Lower lobe of right lung (tissue), 2 donors: Measurements from ENCODE around the gene KCNJ1. TPM values are rescaled to one million over a fixed set of nuclear protein-coding genes. Genes with fewer than 3 reads are reported as not detected.
A peak's percentile ranks its signal among the peaks of the same experiment; 100 is the strongest.

Experiments
- ATAC-seq, 2 donors: fragments of 200-7000 bp; cut with Tn5 transposase; one replicate each; pipeline ENCODE4 v1.9.1; 2020 to 2022; ENCODE audit warnings: mild to moderate bottlenecking in 2 of 2, moderate library complexity in 2 of 2
- DNase-seq: peaks from one replicate; pipeline ENCODE4 v3.0.0-alpha.2; 2020
- H3K27ac ChIP-seq: fragments of 200-600 bp; one replicate; pipeline ENCODE4 v1.8.0; 2022
- H3K27me3 ChIP-seq: fragments of 200-600 bp; one replicate; pipeline ENCODE4 v1.8.0; 2022; ENCODE audit warnings: low read depth
- H3K36me3 ChIP-seq: fragments of 200-600 bp; one replicate; pipeline ENCODE4 v1.8.0; 2022; ENCODE audit warnings: mild to moderate bottlenecking
- H3K4me1 ChIP-seq: fragments of 200-600 bp; one replicate; pipeline ENCODE4 v1.8.0; 2022
- H3K4me3 ChIP-seq: fragments of 200-600 bp; one replicate; pipeline ENCODE4 v1.8.0; 2022; ENCODE audit warnings: mild to moderate bottlenecking
- H3K9me3 ChIP-seq: fragments of 200-600 bp; one replicate; pipeline ENCODE4 v1.8.0; 2022
- CTCF ChIP-seq: fragments of 200-600 bp; IDR thresholded peaks from one replicate; pipeline ENCODE4 v1.8.0; 2022; ENCODE audit warnings: antibody characterized with exemption, mild to moderate bottlenecking
- intact Hi-C: fragments of 100-400 bp; cut with DNase I; formaldehyde crosslinking; loops from one replicate; pipeline ENCODE4 v1.11.0; 2022
- total RNA-seq: library from RNA; stranded (reverse); fragmentation: NEBNext Ultra II Directional; extraction: Animal tissue kit (Norgen Biotek cat#: 25700); gene quantifications from one replicate; pipeline ENCODE4 v1.2.1, GENCODE V29; 2021
- donor health status: DM: no; HTN: yes; CAD: no; lungs with severe emphysema.

KCNJ1 gene
- total RNA-seq, 1 donor from 2014 or later = 0.18 TPM

GRCh38 chr11:128886406-128887124 lies 19.5 kb upstream of the KCNJ1 start:
- peaks cover 18% of the 10 kb centered on the region for H3K4me1 ChIP-seq
- H3K27me3 ChIP-seq = peaks cover 16% of the 10 kb centered on the region
- H3K9me3 ChIP-seq = no peaks in the 10 kb centered on the region
- no peak overlapping the region for H3K27ac ChIP-seq
- TF ChIP-seq CTCF = peak; percentile 33
- ATAC-seq (peak; percentile 50 to 58), DNase-seq (no peak)
- H3K36me3 ChIP-seq = no peaks in the 10 kb centered on the region
- no peak overlapping the region for H3K4me3 ChIP-seq
- intact Hi-C loops = loop anchor here (5.0 kb wide), 1 partner anchor 71 kb away; no protein-coding TSS in a partner anchor

- DNase-seq = no peak
- ATAC-seq = peak; percentile 78 to 91
- peaks cover 4% of the 10 kb centered on the region for H3K27me3 ChIP-seq
- no peaks in the 10 kb centered on the region for H3K36me3 ChIP-seq
- TF ChIP-seq CTCF = peak; percentile 85
- H3K9me3 ChIP-seq = no peaks in the 10 kb centered on the region
- intact Hi-C loops = loop anchor here (5.0 kb wide), 1 partner anchor 72 kb away; no protein-coding TSS in a partner anchor
- H3K4me1 ChIP-seq = peaks cover 4% of the 10 kb centered on the region
- H3K27ac ChIP-seq = no peak overlapping the region
- no peak overlapping the region for H3K4me3 ChIP-seq
Observed at GRCh38 chr11:128884703-128885338, 17.7 kb upstream of the KCNJ1 start.

GRCh38 chr11:128884054-128884453 lies 17.0 kb upstream of the KCNJ1 start:
- Histone ChIP-seq H3K9me3 (no peaks in the 10 kb centered on the region), H3K27ac (no peak overlapping the region), H3K4me1 (peaks cover 4% of the 10 kb centered on the region), H3K36me3 (no peaks in the 10 kb centered on the region), H3K27me3 (no peaks in the 10 kb centered on the region), H3K4me3 (no peak overlapping the region)
- DNase-seq = no peak
- intact Hi-C loops = no loop called here
- no peak for TF ChIP-seq CTCF
- ATAC-seq = no peak

GRCh38 chr11:128882451-128882850 lies 15.4 kb upstream of the KCNJ1 start:
- Histone ChIP-seq H3K9me3 (no peaks in the 10 kb centered on the region), H3K36me3 (no peaks in the 10 kb centered on the region), H3K4me3 (no peak overlapping the region), H3K27ac (no peak overlapping the region), H3K27me3 (no peaks in the 10 kb centered on the region), H3K4me1 (peaks cover 4% of the 10 kb centered on the region)
- DNase-seq (no peak), ATAC-seq (no peak)
- no peak for TF ChIP-seq CTCF
- intact Hi-C loops = no loop called here

GRCh38 chr11:128881221-128881620 lies 14.1 kb upstream of the KCNJ1 start:
- intact Hi-C loops = no loop called here

More at GRCh38 chr11:128881221-128881620, 14.1 kb upstream of the KCNJ1 start:
- DNase-seq (no peak), ATAC-seq (no peak)
- Histone ChIP-seq H3K9me3 (no peaks in the 10 kb centered on the region), H3K36me3 (no peaks in the 10 kb centered on the region), H3K27me3 (no peaks in the 10 kb centered on the region), H3K4me1 (no peaks in the 10 kb centered on the region), H3K4me3 (no peak overlapping the region), H3K27ac (no peak overlapping the region)
- no peak for TF ChIP-seq CTCF
